GM18519 (cell line): ENCODE measurements around the gene ATRN.
"Not testable (repeated sequence)": the region's sequence is repeated elsewhere in the genome, so short reads cannot be mapped to it uniquely, and the experiment has no call there.

ENCODE experiments used
- ATAC-seq: cut with Tn5 transposase; IDR thresholded peaks from one replicate; pipeline ENCODE4 v1.9.1; 2021; ENCODE audit warnings: mild to moderate bottlenecking, moderate library complexity; ENCODE audit not compliant: unreplicated experiment, low FRiP score

ATRN gene

GRCh38 chr20:3465301-3465700 is 5.5 kb upstream of the ATRN start:
- no peak for ATAC-seq

GRCh38 chr20:3470208-3470626 is 601 bp upstream of the ATRN start:
- ATAC-seq: no peak

- ATAC-seq: peak; percentile 31
Observed at GRCh38 chr20:3471397-3472021, 691 bp downstream of the ATRN start.

- no peak for ATAC-seq
Observed at GRCh38 chr20:3472105-3472504, 1.3 kb downstream of the ATRN start.

GRCh38 chr20:3473324-3473723 is 2.5 kb downstream of the ATRN start:
- no peak for ATAC-seq

GRCh38 chr20:3473944-3474343 is 3.1 kb downstream of the ATRN start:
- ATAC-seq: no peak

- not testable (repeated sequence) for ATAC-seq
Observed at GRCh38 chr20:3477003-3477860, 6.4 kb downstream of the ATRN start.

GRCh38 chr20:3477861-3478544 is 7.2 kb downstream of the ATRN start:
- ATAC-seq: no peak

GRCh38 chr20:3479025-3479424 is 8.2 kb downstream of the ATRN start:
- no peak for ATAC-seq

GRCh38 chr20:3479759-3480615 is 9.2 kb downstream of the ATRN start:
- no peak for ATAC-seq

GRCh38 chr20:3483309-3483708 is 12.5 kb downstream of the ATRN start:
- no peak for ATAC-seq

GRCh38 chr20:3483784-3484183 is 13.0 kb downstream of the ATRN start:
- no peak for ATAC-seq

- no peak for ATAC-seq
Observed at GRCh38 chr20:3485913-3486312, 15.1 kb downstream of the ATRN start.

- no peak for ATAC-seq
Observed at GRCh38 chr20:3486850-3487249, 16.0 kb downstream of the ATRN start.

GRCh38 chr20:3492669-3493068 is 21.9 kb downstream of the ATRN start:
- no peak for ATAC-seq

GRCh38 chr20:3494218-3494617 is 23.4 kb downstream of the ATRN start:
- ATAC-seq: no peak

GRCh38 chr20:3502878-3503277 is 32.1 kb downstream of the ATRN start:
- ATAC-seq: no peak

- ATAC-seq: no peak
Observed at GRCh38 chr20:3505148-3505547, 34.3 kb downstream of the ATRN start.

- ATAC-seq: no peak
Observed at GRCh38 chr20:3509064-3509463, 38.2 kb downstream of the ATRN start.

- no peak for ATAC-seq
Observed at GRCh38 chr20:3510110-3510509, 39.3 kb downstream of the ATRN start.
